ENCODE measurements around the gene PLD1.

The PLD1 gene

GRCh38 chr3:171690281-171690680 lies 120.0 kb downstream of the PLD1 start:
- no peak for DNase-seq

DNA sequence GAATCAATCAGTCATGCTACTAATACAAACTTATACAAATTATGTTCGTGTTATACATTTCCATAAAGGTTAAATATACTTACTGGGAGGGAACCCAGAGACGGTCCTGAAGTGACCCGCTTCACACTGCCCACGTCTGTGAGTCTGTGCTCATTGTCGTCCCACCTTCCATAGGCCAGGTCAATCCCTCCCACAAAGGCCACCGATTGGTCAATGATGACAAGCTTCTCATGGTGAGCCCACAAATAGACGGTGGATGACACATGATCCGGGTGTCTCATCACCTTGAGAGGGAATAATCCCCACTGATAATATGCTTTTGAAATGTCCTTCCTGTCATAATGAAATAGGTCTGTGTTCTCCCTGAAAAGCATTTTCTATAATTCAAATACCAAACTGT lies 121.7 kb downstream of the PLD1 start:
- no peak for DNase-seq

DNA sequence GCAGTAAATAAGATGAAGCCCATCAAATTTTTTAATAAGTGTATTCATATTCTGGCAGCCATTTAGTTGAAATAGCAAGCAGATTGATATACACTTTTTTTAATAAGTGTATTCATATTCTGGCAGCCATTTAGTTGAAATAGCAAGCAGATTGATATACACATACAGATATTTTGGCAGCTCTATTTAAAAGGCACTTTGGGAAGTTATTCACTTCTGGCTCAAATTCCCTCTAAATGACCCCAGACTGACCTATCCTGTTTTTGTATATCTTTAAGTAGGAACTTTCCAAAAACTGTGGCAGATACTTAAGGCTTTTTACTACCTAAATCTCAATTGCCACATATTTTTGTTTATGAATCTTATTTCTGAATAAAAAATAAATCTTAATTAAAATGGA lies 122.3 kb downstream of the PLD1 start:
- DNase-seq = no peak

DNA sequence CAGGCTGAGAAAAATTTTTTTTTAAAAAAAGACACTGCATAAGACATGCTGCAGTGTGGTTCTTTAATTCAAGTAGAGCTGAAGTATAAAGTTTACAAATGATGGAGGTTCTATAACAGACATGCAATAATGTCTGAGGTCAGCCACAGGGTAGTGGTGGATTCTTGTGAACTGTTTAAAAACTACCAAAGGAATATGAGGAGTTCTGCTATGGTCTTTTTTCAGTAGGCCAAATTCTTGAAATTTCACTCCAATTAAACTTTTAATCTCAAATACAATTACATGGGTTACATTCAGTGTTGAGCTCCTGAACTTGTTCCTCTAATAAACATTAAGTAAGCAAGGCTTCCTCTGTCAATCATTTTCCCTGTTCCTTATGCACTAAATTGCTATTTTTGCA lies 122.7 kb downstream of the PLD1 start:
- no peak for DNase-seq

- no peak for DNase-seq
Observed at GRCh38 chr3:171687064-171687463, 123.2 kb downstream of the PLD1 start.

- DNase-seq = no peak
Observed at GRCh38 chr3:171685116-171685895, 125.0 kb downstream of the PLD1 start.

DNA sequence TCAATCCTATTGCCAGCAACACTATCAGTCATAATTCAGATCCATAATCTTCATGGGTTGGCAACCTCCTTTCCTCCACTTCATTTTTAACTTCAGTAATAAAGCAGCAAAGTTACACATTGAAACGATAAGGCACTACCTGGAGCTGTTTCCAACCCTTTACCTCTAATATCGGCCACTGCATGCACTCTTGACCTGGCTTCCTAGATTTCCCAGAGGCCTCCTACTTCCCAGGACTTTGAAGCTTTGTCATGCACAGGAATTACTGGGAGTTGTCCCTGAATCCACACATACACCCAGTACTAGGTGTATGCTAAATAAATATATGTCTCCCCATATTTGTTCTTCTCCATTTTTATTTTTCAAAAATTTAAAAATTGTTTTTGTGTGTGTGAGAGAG lies 126.1 kb downstream of the PLD1 start:
- DNase-seq = no peak

GRCh38 chr3:171682743-171683142 lies 127.5 kb downstream of the PLD1 start:
- no peak for DNase-seq

DNA sequence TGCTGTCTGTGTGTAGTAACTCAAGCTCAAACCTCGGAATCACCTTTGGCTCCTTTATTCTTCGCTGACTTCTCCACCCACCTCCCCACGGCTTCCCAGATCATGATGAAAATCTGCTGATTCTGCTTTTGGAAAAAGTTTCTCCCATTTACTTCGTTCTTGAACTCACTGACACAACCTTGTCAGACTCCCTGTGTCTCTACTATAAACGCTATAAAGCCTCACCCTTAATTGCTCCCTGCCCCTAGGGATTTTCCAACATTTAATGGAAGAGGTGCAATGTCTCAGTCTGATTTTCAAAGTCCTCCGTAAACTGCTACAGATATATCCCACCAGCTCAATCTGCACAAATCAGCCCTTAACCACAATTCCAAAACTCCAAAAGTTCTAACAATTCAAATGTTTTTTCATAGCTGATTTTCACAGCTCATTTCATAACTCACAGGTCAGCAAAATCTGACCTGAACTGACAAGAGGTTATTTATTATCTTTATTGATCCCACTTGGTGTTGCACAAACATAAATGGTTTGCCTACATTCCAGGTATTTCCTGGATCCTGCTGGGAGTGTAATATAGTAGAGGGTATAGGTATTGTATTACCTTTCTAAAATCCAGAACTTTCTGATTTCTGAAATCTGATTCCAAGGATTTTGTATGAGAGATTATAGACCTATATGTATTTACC lies 129.4 kb downstream of the PLD1 start:
- DNase-seq = no peak

DNA sequence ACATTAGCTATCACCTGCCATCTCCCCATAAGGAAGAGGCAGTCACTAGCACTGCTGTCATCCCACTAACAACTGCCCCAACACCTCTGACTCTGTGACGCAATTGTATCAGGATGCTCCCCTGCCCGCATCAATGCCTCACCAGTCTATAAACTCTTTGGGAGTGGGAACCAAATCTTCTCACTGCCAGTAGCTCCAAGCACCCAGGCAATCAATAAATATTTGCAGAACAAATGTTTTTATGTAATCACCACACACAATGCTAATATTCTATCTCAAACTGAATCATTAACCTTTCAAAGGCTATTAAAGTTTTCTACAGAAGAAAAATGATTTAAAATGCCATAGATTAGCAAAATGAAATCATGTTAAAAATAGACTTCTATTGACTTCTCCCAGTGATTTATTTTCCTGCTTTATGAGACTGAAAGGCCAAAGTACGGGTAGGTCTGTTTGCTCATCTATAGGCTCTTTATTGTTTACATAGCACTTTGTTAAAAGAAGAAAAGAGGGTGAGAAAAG lies 131.3 kb downstream of the PLD1 start:
- DNase-seq = no peak

- DNase-seq = no peak
Observed at GRCh38 chr3:171677706-171678105, 132.6 kb downstream of the PLD1 start.

- no peak for DNase-seq
Observed at GRCh38 chr3:171676601-171677175, 133.6 kb downstream of the PLD1 start.

DNA sequence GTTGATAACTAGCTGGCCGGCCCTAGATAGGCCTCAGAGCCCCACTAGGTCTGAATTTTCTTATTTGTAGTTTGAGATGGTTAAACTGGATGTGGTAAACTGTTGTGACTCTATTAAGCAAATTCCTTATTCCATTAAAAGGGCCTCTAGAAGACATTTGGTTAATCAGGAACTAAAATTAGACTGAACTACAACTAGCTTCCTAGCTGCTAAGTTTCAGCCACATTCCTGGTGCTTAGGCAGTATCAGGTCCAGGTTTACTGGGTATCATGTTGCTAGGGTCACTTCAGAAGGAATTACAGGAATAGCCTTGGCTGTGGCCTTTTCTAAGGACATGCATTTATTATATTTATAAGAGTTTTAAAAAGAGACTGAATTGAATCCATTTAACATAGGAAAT lies 136.3 kb downstream of the PLD1 start:
- DNase-seq = no peak

GRCh38 chr3:171672538-171672937 lies 137.7 kb downstream of the PLD1 start:
- no peak for DNase-seq

- no peak for DNase-seq
Observed at GRCh38 chr3:171672124-171672523, 138.2 kb downstream of the PLD1 start.

DNA sequence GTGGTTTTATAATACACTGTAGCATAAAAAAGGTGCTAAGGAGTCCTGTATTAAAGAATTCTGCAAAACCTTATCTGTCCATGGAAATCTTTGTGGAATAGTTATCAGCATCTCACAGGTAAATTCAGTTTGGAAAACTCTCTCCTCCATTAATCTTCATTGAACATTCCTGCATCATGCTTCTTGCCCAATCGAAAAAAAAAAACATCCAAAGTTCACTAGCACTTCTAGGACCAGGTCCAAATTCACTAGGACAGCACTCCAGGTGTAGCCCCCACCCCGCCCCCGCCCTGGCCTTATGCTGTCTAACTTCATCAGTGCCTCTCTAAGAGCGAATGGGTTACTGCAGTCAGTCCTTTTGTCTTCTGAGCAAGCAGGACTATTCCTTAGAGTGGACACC lies 138.6 kb downstream of the PLD1 start:
- DNase-seq = no peak

DNA sequence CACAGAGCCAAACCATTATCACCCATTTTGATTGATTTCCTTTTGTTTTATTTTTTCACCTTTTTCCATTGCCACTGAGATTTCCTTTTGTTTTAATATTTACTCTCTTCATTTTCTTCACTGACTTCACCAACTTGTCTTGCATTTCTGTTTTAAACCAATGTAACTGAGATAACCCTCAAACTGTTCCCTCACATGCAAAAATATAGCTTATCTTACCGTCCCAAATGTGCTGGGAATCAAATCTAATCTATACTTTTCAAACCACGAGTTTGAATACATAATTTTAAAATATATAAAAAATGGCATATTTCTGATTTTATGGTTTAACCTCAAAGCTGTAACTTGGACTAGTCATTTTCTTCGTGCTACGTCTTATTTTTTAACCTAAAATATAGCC lies 143.8 kb downstream of the PLD1 start:
- no peak for DNase-seq

GRCh38 chr3:171663805-171664204 lies 146.5 kb downstream of the PLD1 start:
- no peak for DNase-seq

DNA sequence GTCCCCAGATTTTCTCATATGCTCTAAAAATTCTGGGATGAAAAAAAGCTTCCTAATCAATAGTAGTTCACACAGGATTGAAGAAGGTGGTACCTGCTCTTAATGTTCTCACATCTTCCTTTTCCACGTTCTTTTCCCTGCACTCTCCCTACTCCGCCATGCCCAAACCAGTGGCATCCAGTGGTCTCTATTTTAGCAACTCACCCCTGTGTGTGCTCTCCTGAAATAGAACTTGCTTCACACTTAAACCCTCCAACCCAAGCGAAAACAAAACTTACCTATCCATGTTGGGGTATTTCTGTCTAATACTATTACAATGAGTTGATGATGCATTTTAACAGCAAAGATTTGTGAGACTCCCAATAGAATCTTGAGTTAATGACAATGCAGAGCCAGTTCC lies 148.8 kb downstream of the PLD1 start:
- DNase-seq = no peak

GRCh38 chr3:171660188-171660587 lies 150.1 kb downstream of the PLD1 start:
- DNase-seq = no peak

DNA sequence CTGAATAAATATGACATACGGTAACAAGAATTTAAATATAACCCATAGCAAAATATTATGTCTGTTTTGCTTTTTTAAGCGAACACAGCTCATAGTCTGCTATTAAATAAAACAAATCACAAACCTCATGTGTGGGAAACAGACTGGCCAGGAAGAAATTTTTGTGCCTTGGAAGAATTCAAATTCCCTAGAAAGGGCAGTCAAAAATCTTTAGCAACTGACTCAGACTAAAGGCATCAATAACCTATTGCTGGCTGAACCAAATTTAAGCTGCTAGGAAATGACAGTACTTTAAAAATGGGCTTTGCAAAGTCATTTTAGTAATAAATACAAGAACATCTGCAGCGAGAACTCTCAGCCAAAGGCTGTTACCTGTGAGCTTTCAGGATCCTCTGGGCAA lies 151.4 kb downstream of the PLD1 start:
- DNase-seq = no peak

GRCh38 chr3:171654809-171655208 lies 155.5 kb downstream of the PLD1 start:
- DNase-seq = no peak

DNA sequence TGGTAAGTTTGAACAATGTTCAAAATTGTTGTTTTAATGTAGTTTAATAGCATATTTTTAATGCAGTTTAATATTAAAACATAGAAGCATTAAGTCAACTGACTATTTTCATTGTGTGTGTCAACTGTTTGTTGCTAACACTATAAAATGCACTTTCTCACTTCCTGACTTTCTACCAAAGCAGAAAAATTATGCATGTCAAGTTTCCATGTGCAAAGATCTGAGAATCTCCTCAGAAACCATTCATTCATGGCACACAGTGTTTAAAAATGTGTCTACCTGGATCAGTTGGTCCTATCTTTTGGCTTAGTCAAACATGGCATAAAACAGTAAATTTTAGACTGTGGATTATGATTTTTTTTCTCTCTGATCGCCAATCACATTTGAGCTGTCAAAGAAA lies 156.0 kb downstream of the PLD1 start:
- DNase-seq = no peak

DNA sequence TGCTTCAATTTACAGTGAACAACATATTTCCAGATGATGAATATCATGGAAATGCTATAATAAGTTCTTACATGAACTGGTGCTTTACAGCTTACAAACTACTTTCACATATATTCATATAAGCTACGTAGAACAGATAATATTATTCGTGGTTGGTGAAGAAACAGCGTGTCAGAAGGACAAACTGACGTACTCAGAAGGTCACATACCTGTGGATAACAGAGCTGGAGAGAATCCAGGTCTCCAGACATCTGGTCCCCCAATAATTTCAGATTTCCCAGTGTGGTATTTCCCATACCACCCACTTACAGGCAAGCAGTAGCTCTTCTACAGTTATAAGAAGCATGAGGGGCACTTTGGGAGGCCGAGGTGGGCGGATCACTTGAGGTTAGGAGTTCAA lies 156.6 kb downstream of the PLD1 start:
- DNase-seq = no peak

Data from activated CD4-positive, alpha-beta T cell treated with anti-CD3 and anti-CD28 coated beads, Interleukin-2, amount 50 U/mL, for 1 hour (primary cell).